HUES64 (cell line): Measurements from ENCODE around the gene IFT57.
A peak's percentile ranks its signal among the peaks of the same experiment; 100 is the strongest.

Experiments
- H3K27ac ChIP-seq: 2 replicates; pipeline ENCODE4 v1.7.0; 2013; ENCODE audit warnings: low read depth, low read length, inconsistent platforms
- H3K27me3 ChIP-seq: 2 replicates; pipeline ENCODE4 v1.6.1; 2013; ENCODE audit warnings: mild to moderate bottlenecking, low read length; ENCODE audit not compliant: insufficient read depth
- H3K36me3 ChIP-seq: 2 replicates; pipeline ENCODE4 v1.6.1; 2013; ENCODE audit warnings: mild to moderate bottlenecking, low read length; ENCODE audit not compliant: insufficient read depth
- H3K4me1 ChIP-seq: 2 replicates; pipeline ENCODE4 v1.6.1; 2013; ENCODE audit warnings: mild to moderate bottlenecking, low read length, moderate library complexity; ENCODE audit not compliant: insufficient read depth
- H3K4me3 ChIP-seq: 2 replicates; pipeline ENCODE4 v1.5.1; 2013; ENCODE audit warnings: mild to moderate bottlenecking, low read length, moderate library complexity
- H3K9ac ChIP-seq: 2 replicates; pipeline ENCODE4 v1.6.1; 2013; ENCODE audit warnings: mild to moderate bottlenecking, low read depth, low read length
- H3K9me3 ChIP-seq: 2 replicates; pipeline ENCODE4 v1.6.1; 2013; ENCODE audit warnings: low read depth, low read length; ENCODE audit not compliant: insufficient read depth
- WGBS: fragments of 150-250, 120-280 bp; methylation state at CpG from one replicate; pipeline ENCODE4 v1.1.7; 2013; ENCODE audit warnings: missing lambda C conversion rate; 5-methylcytosine and 5-hydroxymethylcytosine counted together

Gene IFT57

DNA sequence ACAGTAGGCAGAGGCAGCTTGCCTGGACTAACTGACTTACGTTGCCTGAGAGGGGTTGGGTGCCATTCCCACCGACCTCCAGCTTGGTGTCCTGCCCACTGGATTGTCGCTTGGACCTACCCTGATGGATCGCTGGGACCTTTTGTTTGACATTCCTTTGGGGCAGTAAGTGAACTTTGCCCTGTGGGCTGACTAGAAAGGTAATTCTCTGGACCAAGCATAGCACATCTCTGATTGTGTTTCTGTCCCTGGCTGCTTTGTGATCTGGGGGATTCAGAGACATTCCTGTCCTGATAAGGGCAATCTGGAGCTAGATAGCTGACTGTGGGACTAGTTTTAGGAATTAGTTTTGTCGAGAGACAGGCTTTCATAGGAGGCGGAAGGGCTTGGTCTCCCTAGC is 19.5 kb upstream of the IFT57 start:
- H3K4me1 ChIP-seq, result no peaks in the 10 kb centered on the region
- no peaks in the 10 kb centered on the region for H3K9me3 ChIP-seq
- H3K27me3 ChIP-seq, result no peaks in the 10 kb centered on the region
- no peak overlapping the region for H3K4me3 ChIP-seq
- WGBS, result 92% methylated on average over 6 of the region's 6 CpGs
- no peak overlapping the region for H3K27ac ChIP-seq
- H3K36me3 ChIP-seq, result no peaks in the 10 kb centered on the region
- H3K9ac ChIP-seq, result no peak overlapping the region

GRCh38 chr3:108241146-108241545 is 18.9 kb upstream of the IFT57 start:
- H3K4me3 ChIP-seq, result no peak overlapping the region
- H3K9ac ChIP-seq, result no peak overlapping the region
- no peak overlapping the region for H3K27ac ChIP-seq
- no peaks in the 10 kb centered on the region for H3K4me1 ChIP-seq
- 93% methylated on average over 2 of the region's 2 CpGs for WGBS
- no peaks in the 10 kb centered on the region for H3K9me3 ChIP-seq
- H3K36me3 ChIP-seq, result no peaks in the 10 kb centered on the region
- no peaks in the 10 kb centered on the region for H3K27me3 ChIP-seq

DNA sequence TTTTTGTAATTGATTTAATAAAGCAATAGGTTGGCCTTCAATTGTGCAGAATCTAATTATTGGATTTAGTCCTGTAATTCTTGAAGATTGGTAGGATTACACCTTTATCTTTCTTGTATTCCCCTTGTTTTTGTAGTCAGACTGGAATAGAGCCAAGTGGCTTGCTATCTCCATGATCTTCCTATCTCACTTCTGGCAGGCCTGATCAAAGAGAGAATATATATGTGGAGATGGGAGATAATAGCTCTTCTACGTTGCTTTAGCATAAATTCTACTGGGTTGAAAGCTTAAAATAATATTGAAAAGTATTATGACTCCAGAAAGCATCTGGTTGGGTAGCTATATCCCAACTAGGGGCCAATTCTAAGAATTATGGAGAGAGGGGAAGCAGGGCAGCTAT is 16.9 kb upstream of the IFT57 start:
- no peaks in the 10 kb centered on the region for H3K4me1 ChIP-seq
- H3K4me3 ChIP-seq, result no peak overlapping the region
- H3K9ac ChIP-seq, result no peak overlapping the region
- 100% methylated on average over 1 of the region's 1 CpG for WGBS
- no peaks in the 10 kb centered on the region for H3K27me3 ChIP-seq
- no peaks in the 10 kb centered on the region for H3K9me3 ChIP-seq
- no peak overlapping the region for H3K27ac ChIP-seq
- H3K36me3 ChIP-seq, result no peaks in the 10 kb centered on the region

DNA sequence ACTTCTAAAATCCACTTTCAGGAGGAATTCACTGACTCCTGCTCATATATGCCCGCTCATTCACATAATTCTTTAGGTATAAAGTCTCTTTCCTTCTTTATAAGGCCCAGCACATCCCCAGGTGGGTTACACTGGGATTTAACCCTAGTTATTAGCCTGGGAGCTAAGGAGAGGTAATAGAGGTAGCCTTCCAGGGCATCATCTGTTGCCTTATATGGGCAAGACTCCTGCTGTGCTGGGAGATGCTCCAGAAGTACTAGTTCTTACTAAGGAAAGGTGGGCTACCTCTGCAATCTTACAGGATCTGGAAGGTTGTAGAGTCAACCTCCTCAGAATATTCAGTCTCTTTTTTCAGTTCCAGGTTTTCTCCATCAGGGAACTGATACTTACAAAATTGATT is 13.1 kb upstream of the IFT57 start:
- no peaks in the 10 kb centered on the region for H3K4me1 ChIP-seq
- H3K36me3 ChIP-seq, result no peaks in the 10 kb centered on the region
- H3K9ac ChIP-seq, result no peak overlapping the region
- no peak overlapping the region for H3K27ac ChIP-seq
- H3K4me3 ChIP-seq, result no peak overlapping the region
- no peaks in the 10 kb centered on the region for H3K9me3 ChIP-seq
- H3K27me3 ChIP-seq, result no peaks in the 10 kb centered on the region
- WGBS, result 80% methylated on average over 1 of the region's 1 CpG

DNA sequence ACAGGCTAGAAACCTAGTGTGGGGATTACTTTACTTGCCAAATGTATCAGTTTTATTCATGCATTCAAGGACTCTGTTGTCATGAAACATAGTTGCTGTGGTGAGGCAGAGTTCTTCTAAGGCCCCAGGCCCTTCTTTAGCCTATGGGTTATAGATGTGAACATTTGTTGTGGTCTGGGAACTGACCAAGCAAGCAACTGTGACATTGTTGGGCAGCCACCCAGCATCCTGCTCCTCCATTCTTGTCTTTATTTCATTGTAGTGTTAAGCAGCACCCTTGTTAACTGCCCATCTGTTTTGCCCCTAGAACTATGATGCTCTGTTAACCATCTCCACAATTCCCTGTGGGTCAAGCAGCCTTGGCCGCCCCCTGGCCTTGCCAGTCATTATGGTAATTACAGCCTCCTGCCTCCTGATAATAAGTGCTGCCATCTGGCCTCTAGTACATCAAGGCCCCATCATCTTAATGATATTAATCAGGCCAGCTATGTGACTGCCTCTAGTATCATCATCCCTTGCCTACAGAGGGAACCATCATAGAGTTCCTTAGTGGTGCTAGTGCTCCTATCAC is 12.2 kb upstream of the IFT57 start:
- 95% methylated on average over 1 of the region's 1 CpG for WGBS
- no peaks in the 10 kb centered on the region for H3K9me3 ChIP-seq
- no peaks in the 10 kb centered on the region for H3K27me3 ChIP-seq
- H3K4me3 ChIP-seq, result no peak overlapping the region
- H3K36me3 ChIP-seq, result no peaks in the 10 kb centered on the region
- H3K9ac ChIP-seq, result no peak overlapping the region
- no peak overlapping the region for H3K27ac ChIP-seq
- no peaks in the 10 kb centered on the region for H3K4me1 ChIP-seq

DNA sequence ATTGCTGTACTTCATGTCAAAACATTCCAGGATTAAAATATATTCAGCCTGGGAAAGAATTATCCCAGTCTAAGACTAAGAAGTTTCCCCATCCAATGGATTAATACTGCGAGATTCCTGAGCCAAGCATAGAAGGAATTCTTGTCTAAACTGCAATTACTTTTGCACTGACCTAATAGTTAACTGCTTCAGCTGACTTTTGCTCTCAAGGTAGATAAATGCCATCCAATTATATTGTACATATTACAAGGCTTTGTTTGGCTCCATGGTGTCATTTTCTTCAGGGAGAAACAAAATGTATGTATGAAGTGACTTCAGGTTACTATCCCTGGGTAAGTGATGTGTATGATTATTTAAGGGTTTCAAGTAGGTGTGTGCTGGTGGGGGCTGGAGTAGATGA is 6.1 kb upstream of the IFT57 start:
- H3K4me3 ChIP-seq, result no peak overlapping the region
- H3K4me1 ChIP-seq, result peaks cover 3% of the 10 kb centered on the region; the same call in 1 of the 2 replicates
- 95% methylated on average over 1 of the region's 1 CpG for WGBS
- no peaks in the 10 kb centered on the region for H3K36me3 ChIP-seq
- no peak overlapping the region for H3K9ac ChIP-seq
- H3K27me3 ChIP-seq, result peaks cover 15% of the 10 kb centered on the region; the same call in 1 of the 2 replicates
- no peak overlapping the region for H3K27ac ChIP-seq
- no peaks in the 10 kb centered on the region for H3K9me3 ChIP-seq

DNA sequence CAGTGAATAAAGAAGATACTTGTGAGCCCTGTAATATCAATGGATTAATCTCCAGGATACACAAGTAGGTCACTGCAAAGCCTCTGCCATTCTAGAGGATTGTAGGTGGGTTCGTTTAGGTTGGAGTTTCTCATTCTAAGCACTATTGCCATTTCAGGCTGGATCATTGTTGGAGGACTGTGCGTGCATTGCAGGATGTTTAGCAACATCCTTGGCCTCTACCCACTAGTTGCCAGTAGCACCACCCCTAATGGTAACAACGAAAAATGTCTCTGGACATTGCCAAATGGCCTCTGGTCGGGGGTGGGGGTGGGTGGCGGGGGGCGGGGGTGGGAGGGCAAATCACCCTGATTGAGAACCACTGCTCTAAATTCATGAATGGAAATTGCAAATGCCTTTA is 4.9 kb upstream of the IFT57 start:
- Histone ChIP-seq H3K9ac (no peak overlapping the region), H3K36me3 (no peaks in the 10 kb centered on the region), H3K9me3 (no peaks in the 10 kb centered on the region), H3K4me1 (peaks cover 7% of the 10 kb centered on the region; the same call in 1 of the 2 replicates), H3K4me3 (no peak overlapping the region), H3K27ac (no peak overlapping the region), H3K27me3 (peaks cover 17% of the 10 kb centered on the region; the same call in 1 of the 2 replicates)
- 94% methylated on average over 2 of the region's 6 CpGs for WGBS

DNA sequence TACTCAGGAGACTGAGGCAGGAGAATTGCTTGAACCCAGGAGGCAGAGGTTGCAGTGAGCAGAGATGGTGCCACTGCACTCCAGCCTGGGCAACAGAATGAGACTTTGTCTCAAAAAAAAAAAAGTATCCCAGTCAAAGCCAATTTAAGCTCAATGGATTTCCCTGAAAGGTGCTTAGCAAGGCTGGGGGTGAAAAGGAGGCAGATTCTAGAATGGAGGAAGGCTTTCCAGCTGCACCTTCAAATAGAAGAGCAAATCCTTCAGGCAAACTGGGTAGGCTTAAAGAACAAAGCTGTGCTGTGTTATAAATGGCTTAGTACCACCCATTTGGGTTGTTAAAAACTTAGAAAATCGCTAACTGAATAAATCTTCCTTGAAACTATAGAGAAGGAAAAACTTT is 3.0 kb upstream of the IFT57 start:
- no peak overlapping the region for H3K9ac ChIP-seq
- H3K36me3 ChIP-seq, result no peaks in the 10 kb centered on the region
- peaks cover 24% of the 10 kb centered on the region for H3K27me3 ChIP-seq
- peaks cover 7% of the 10 kb centered on the region; the same call in 1 of the 2 replicates for H3K4me1 ChIP-seq
- WGBS, result no CpG with 5 or more reads among the region's 1 CpG
- no peaks in the 10 kb centered on the region for H3K9me3 ChIP-seq
- no peak overlapping the region for H3K4me3 ChIP-seq
- H3K27ac ChIP-seq, result no peak overlapping the region

DNA sequence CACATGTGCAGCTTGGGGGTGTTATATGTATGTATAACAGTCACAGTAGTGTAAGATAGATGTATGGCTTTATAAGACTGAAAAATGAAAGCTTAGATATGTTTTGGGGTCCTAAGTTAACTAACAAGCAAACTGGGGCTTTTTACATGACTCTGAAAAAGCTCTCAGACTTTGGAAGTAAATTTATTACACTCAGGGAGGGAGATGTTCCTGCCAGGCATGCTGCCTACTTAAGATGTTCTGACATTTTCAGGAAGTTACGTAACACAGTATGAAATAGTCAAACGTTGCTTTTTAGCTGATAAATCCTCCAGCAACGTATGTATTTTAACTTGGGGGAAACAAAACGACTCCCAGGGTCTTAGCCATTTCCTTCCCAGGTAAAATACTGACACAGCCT is 1.7 kb upstream of the IFT57 start:
- Histone ChIP-seq H3K9ac (no peak overlapping the region), H3K9me3 (no peaks in the 10 kb centered on the region), H3K27me3 (peaks cover 24% of the 10 kb centered on the region), H3K4me3 (no peak overlapping the region), H3K36me3 (no peaks in the 10 kb centered on the region), H3K27ac (no peak overlapping the region), H3K4me1 (peaks cover 7% of the 10 kb centered on the region; the same call in 1 of the 2 replicates)
- WGBS, result 79% methylated on average over 4 of the region's 4 CpGs

GRCh38 chr3:108222853-108223565 is 785 bp upstream of the IFT57 start:
- 57% methylated on average over 2 of the region's 5 CpGs for WGBS
- H3K4me1 ChIP-seq, result peaks cover 7% of the 10 kb centered on the region; the same call in 1 of the 2 replicates
- no peaks in the 10 kb centered on the region for H3K9me3 ChIP-seq
- H3K9ac ChIP-seq, result peak overlapping the region; percentile 16; the same call in 1 of the 2 replicates
- H3K27me3 ChIP-seq, result peaks cover 24% of the 10 kb centered on the region
- H3K4me3 ChIP-seq, result peak overlapping the region; percentile 68
- no peaks in the 10 kb centered on the region; the same call in 1 of the 2 replicates for H3K36me3 ChIP-seq
- no peak overlapping the region for H3K27ac ChIP-seq

DNA sequence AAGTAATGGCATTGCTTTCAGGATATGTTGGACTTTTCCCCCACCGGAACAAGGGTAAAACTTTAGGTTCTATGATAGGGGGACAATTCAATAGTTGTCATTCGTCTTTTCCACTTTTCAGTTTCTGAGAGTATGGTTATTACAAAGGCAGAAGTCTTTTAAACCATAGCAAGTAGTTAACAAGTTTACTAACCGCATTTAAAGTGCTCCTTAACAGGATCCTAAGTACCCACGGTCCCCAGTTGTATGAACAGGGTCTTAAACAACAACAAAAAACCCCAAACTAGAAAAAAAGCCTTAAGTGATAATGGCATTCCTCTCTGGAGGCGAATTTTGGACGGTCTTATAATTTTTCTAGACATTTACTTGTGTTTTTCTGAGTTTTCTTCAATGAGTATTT is 831 bp downstream of the IFT57 start:
- Histone ChIP-seq H3K4me3 (peak overlapping the region; percentile 68), H3K27ac (no peak overlapping the region)
- 62% methylated on average over 6 of the region's 6 CpGs for WGBS

More for the DNA sequence above, 831 bp downstream of the IFT57 start:
- Histone ChIP-seq H3K27me3 (peaks cover 24% of the 10 kb centered on the region), H3K9me3 (no peaks in the 10 kb centered on the region), H3K9ac (peak overlapping the region; percentile 60), H3K4me1 (peaks cover 7% of the 10 kb centered on the region; the same call in 1 of the 2 replicates), H3K36me3 (no peaks in the 10 kb centered on the region; the same call in 1 of the 2 replicates)
